Measurements from ENCODE around the gene TOM1L2. TPM values are rescaled to one million over a fixed set of nuclear protein-coding genes. Genes with fewer than 3 reads are reported as not detected.

TOM1L2 gene
- total RNA-seq, 4 donors from 2014 or later = 55.5 to 118 (median 73.3) TPM

GRCh38 chr17:17994271-17995069 is 22.3 kb upstream of the TOM1L2 start:
- Histone ChIP-seq H3K9me3 (no peaks in the 10 kb centered on the region), H3K27me3 (no peaks in the 10 kb centered on the region), H3K4me3 (no peak overlapping the region), H3K36me3 (no peaks in the 10 kb centered on the region), H3K27ac (no peak overlapping the region), H3K4me1 (peaks cover 0 to 32% (median 6%) of the 10 kb centered on the region in 3 donors)
- DNase-seq = no peak
- TF ChIP-seq CTCF (IDR thresholded peaks at IDR 0.05) = no peak
- no peak for TF ChIP-seq POLR2A (IDR thresholded peaks at IDR 0.05)
- 58 to 70% methylated on average over 5 to 17 of the region's 18 CpGs for WGBS, 2 donors
- intact Hi-C loops (cut with DNase I) = no loop called here

GRCh38 chr17:17993852-17994251 is 21.7 kb upstream of the TOM1L2 start:
- H3K27me3 ChIP-seq = no peaks in the 10 kb centered on the region
- peaks cover 0 to 32% (median 6%) of the 10 kb centered on the region in 3 donors for H3K4me1 ChIP-seq
- 96 to 100% methylated on average over 1 to 11 of the region's 12 CpGs for WGBS, 2 donors
- no peak for TF ChIP-seq POLR2A (IDR thresholded peaks at IDR 0.05)
- no peak for TF ChIP-seq CTCF (IDR thresholded peaks at IDR 0.05)
- no peak overlapping the region for H3K4me3 ChIP-seq
- no peak overlapping the region for H3K27ac ChIP-seq
- DNase-seq = no peak
- H3K36me3 ChIP-seq = no peaks in the 10 kb centered on the region
- H3K9me3 ChIP-seq = no peaks in the 10 kb centered on the region
- intact Hi-C loops (cut with DNase I) = no loop called here

- no peak overlapping the region for H3K27ac ChIP-seq
- no peaks in the 10 kb centered on the region for H3K36me3 ChIP-seq
- DNase-seq = no peak
- 83 to 89% methylated on average over 2 of the region's 2 CpGs for WGBS, 2 donors
- no peaks in the 10 kb centered on the region for H3K27me3 ChIP-seq
- peaks cover 0 to 32% (median 6%) of the 10 kb centered on the region in 3 donors for H3K4me1 ChIP-seq
- H3K9me3 ChIP-seq = no peaks in the 10 kb centered on the region
- H3K4me3 ChIP-seq = no peak overlapping the region
- intact Hi-C loops (cut with DNase I) = no loop called here
- TF ChIP-seq POLR2A (IDR thresholded peaks at IDR 0.05) = no peak
- no peak for TF ChIP-seq CTCF (IDR thresholded peaks at IDR 0.05)
Observed at GRCh38 chr17:17993366-17993765, 21.2 kb upstream of the TOM1L2 start.

GRCh38 chr17:17990282-17990681 is 18.1 kb upstream of the TOM1L2 start:
- no peak for DNase-seq
- TF ChIP-seq CTCF (IDR thresholded peaks at IDR 0.05) (no peak), POLR2A (IDR thresholded peaks at IDR 0.05) (no peak)
- WGBS, 2 donors = 37 to 51% methylated on average over 2 of the region's 2 CpGs
- Histone ChIP-seq H3K27ac (peak overlapping the region in 3 of 4 donors; percentile 29 to 69 (median 39)), H3K36me3 (no peaks in the 10 kb centered on the region), H3K4me1 (peaks cover 0 to 32% (median 6%) of the 10 kb centered on the region in 3 donors), H3K27me3 (no peaks in the 10 kb centered on the region), H3K9me3 (no peaks in the 10 kb centered on the region), H3K4me3 (no peak overlapping the region)
- intact Hi-C loops (cut with DNase I) = no loop called here

- DNase-seq = no peak
- Histone ChIP-seq H3K27me3 (no peaks in the 10 kb centered on the region), H3K4me3 (no peak overlapping the region), H3K36me3 (no peaks in the 10 kb centered on the region), H3K4me1 (peaks cover 0 to 25% (median 6%) of the 10 kb centered on the region in 3 donors), H3K9me3 (no peaks in the 10 kb centered on the region), H3K27ac (no peak overlapping the region)
- WGBS, 2 donors = 94 to 95% methylated on average over 6 to 7 of the region's 10 CpGs
- intact Hi-C loops (cut with DNase I) = no loop called here
- TF ChIP-seq CTCF (IDR thresholded peaks at IDR 0.05) = no peak
- TF ChIP-seq POLR2A (IDR thresholded peaks at IDR 0.05) = no peak
Observed at GRCh38 chr17:17989618-17990017, 17.4 kb upstream of the TOM1L2 start.
